Erythroblast (primary cell): ENCODE data around the gene PPP1R18.

ENCODE experiments used
- GATA1 ChIP-seq: IDR thresholded peaks from 2 replicates; pipeline ENCODE4 v1.6.1; 2011; ENCODE audit warnings: low read depth, mild to moderate bottlenecking, control low read depth, low read length, moderate library complexity
- POLR2A ChIP-seq: IDR thresholded peaks from 2 replicates; pipeline ENCODE4 v1.6.1; 2011; ENCODE audit warnings: mild to moderate bottlenecking, low read length

DNA sequence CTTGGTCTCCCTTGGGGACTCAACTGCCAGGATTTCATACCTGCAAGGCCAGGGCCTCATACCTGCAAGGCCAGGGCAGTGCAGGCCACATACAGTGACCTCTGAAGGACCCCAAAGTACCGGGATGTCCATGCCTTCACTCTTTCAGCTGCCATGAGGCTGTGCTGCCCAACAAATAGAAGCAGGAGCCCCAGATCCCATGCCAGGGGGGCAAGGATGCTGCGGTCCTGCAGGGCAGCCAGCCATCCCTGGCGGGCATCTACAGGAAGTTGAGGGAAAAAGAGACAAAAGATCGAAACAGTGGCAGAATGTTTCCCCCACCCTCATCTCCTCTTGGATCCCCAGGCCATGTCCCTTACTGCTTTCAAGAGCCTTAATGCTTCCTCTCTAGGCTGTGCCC, 3.5 kb upstream of the PPP1R18 start:
- no peak for TF ChIP-seq POLR2A
- TF ChIP-seq GATA1: no peak
